SH-SY5Y (cell line): ENCODE data around the gene SERP2.
A peak's percentile ranks its signal among the peaks of the same experiment; 100 is the strongest.

ENCODE experiments used
- GATA2 ChIP-seq: IDR thresholded peaks from 2 replicates; pipeline ENCODE4 v1.6.1; 2011; ENCODE audit warnings: mild to moderate bottlenecking, low read depth, low read length
- GATA3 ChIP-seq: IDR thresholded peaks from 2 replicates; pipeline ENCODE4 v1.6.1; 2011; ENCODE audit warnings: low read depth, mild to moderate bottlenecking, low read length, moderate library complexity

The SERP2 gene

GRCh38 chr13:44347949-44348348 lies 25.7 kb upstream of the SERP2 start:
- TF ChIP-seq GATA3 (0 out of 2 replicates have a peak, but pooled peaks have one; percentile 11), GATA2 (0 out of 2 replicates have a peak, but pooled peaks have one; percentile 19)

- TF ChIP-seq GATA2: no peak
- no peak for TF ChIP-seq GATA3
Observed at GRCh38 chr13:44350775-44351504, 22.7 kb upstream of the SERP2 start.

- TF ChIP-seq GATA2: no peak
- TF ChIP-seq GATA3: no peak
Observed at GRCh38 chr13:44351505-44351854, 22.1 kb upstream of the SERP2 start.

- TF ChIP-seq GATA3 (no peak), GATA2 (no peak)
Observed at GRCh38 chr13:44352202-44352601, 21.4 kb upstream of the SERP2 start.

- TF ChIP-seq GATA2 (no peak), GATA3 (no peak)
Observed at GRCh38 chr13:44352671-44353070, 21.0 kb upstream of the SERP2 start.

GRCh38 chr13:44354331-44354730 lies 19.3 kb upstream of the SERP2 start:
- TF ChIP-seq GATA3: no peak
- no peak for TF ChIP-seq GATA2

- TF ChIP-seq GATA2 (no peak), GATA3 (no peak)
Observed at GRCh38 chr13:44354884-44355283, 18.7 kb upstream of the SERP2 start.

- TF ChIP-seq GATA3: 0 out of 2 replicates have a peak, but pooled peaks have one; percentile 37
- no peak for TF ChIP-seq GATA2
Observed at GRCh38 chr13:44355621-44356020, 18.0 kb upstream of the SERP2 start.

GRCh38 chr13:44359983-44360375 lies 13.6 kb upstream of the SERP2 start:
- TF ChIP-seq GATA2: no peak
- no peak for TF ChIP-seq GATA3

- TF ChIP-seq GATA3: no peak
- no peak for TF ChIP-seq GATA2
Observed at GRCh38 chr13:44362394-44363040, 11.1 kb upstream of the SERP2 start.

GRCh38 chr13:44363631-44364344 lies 9.8 kb upstream of the SERP2 start:
- no peak for TF ChIP-seq GATA2
- no peak for TF ChIP-seq GATA3

- TF ChIP-seq GATA3: no peak
- no peak for TF ChIP-seq GATA2
Observed at GRCh38 chr13:44364345-44365000, 9.2 kb upstream of the SERP2 start.

- TF ChIP-seq GATA2: no peak
- no peak for TF ChIP-seq GATA3
Observed at GRCh38 chr13:44365008-44365407, 8.6 kb upstream of the SERP2 start.

- TF ChIP-seq GATA2: no peak
Observed at GRCh38 chr13:44365899-44366298, 7.7 kb upstream of the SERP2 start.

GRCh38 chr13:44368062-44368591 lies 5.5 kb upstream of the SERP2 start:
- no peak for TF ChIP-seq GATA3
- no peak; the same call in 1 of the 2 replicates for TF ChIP-seq GATA2
